HG03108 (cell line): ENCODE measurements around the gene NCAN.
"Not testable (repeated sequence)": the region's sequence is repeated elsewhere in the genome, so short reads cannot be mapped to it uniquely, and the experiment has no call there.

Experiments
- ATAC-seq: cut with Tn5 transposase; IDR thresholded peaks from one replicate; pipeline ENCODE4 v1.9.1; 2021; ENCODE audit warnings: moderate library complexity; ENCODE audit not compliant: unreplicated experiment

Gene NCAN

GRCh38 chr19:19211499-19212420 is at the start of gene NCAN:
TSS of gene NCAN (plus strand) at chr19:19211958. CDS start at chr19:19216954, 4,996 bp downstream.
- ATAC-seq, result no peak

GRCh38 chr19:19162495-19162894 is 49.3 kb upstream of the NCAN start:
- no peak for ATAC-seq

- ATAC-seq, result no peak
Measured at GRCh38 chr19:19165396-19165795, 46.4 kb upstream of the NCAN start.

GRCh38 chr19:19167612-19168011 is 44.1 kb upstream of the NCAN start:
- no peak for ATAC-seq

GRCh38 chr19:19169236-19170052 is 42.3 kb upstream of the NCAN start:
- no peak for ATAC-seq

- ATAC-seq, result peak; percentile 87
Measured at GRCh38 chr19:19170053-19170872, 41.5 kb upstream of the NCAN start, which contains the start of gene MEF2B. TSS of gene MEF2B (minus strand) at chr19:19170263. CDS start at chr19:19150735, 19,528 bp downstream.

- no peak for ATAC-seq
Measured at GRCh38 chr19:19170873-19171672, 40.7 kb upstream of the NCAN start.

GRCh38 chr19:19171821-19172532 is 39.8 kb upstream of the NCAN start:
- no peak for ATAC-seq

- not testable (repeated sequence) for ATAC-seq
Measured at GRCh38 chr19:19173243-19173642, 38.5 kb upstream of the NCAN start.

GRCh38 chr19:19176950-19177349 is 34.8 kb upstream of the NCAN start:
- no peak for ATAC-seq

GRCh38 chr19:19179548-19180441 is 32.0 kb upstream of the NCAN start:
- ATAC-seq, result no peak

- no peak for ATAC-seq
Measured at GRCh38 chr19:19181488-19181998, 30.2 kb upstream of the NCAN start.

GRCh38 chr19:19185853-19186740 is 25.7 kb upstream of the NCAN start:
- no peak for ATAC-seq

GRCh38 chr19:19186742-19187141 is 25.0 kb upstream of the NCAN start:
- no peak for ATAC-seq

GRCh38 chr19:19191768-19192077 is 20.0 kb upstream of the NCAN start:
- ATAC-seq, result no peak

- peak; percentile 86 for ATAC-seq
Measured at GRCh38 chr19:19192078-19192882, 19.5 kb upstream of the NCAN start, which contains the start of the genes BORCS8 and RFXANK. TSS of gene BORCS8 (minus strand) at chr19:19192152. CDS start at chr19:19192117, 35 bp downstream. TSS of gene RFXANK (plus strand) at chr19:19192258. CDS start at chr19:19193947, 1,689 bp downstream.
